ENCODE data around the gene FOXA3. TPM values are rescaled to one million over a fixed set of nuclear protein-coding genes. Genes with fewer than 3 reads are reported as not detected.

FOXA3 gene
- total RNA-seq, 4 donors from 2014 or later, result not detected

DNA sequence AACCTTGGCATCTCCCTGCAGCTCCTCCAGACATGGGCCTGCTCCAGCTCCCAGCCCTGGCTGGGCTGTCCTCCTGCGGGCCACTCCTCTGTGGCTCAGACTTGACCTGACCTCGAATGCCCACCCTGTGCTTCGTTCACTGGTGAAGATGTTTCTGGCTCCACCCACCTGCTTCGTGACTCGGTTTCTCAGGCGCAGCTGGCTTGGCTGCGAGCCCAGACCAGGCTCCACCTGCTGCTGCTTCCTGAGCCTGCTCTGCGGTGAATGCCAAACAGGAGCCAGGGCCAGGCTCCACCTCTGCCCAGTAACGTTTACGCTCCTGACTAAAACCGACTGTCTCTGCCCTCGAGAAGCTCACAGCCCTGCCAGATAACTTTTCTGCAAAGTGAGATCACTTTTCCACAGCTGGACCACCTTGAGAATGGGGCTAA is 40.1 kb upstream of the FOXA3 start:
- Histone ChIP-seq H3K27me3 (no peaks in the 10 kb centered on the region), H3K36me3 (peaks cover 0 to 78% of the 10 kb centered on the region in 2 donors), H3K9me3 (no peaks in the 10 kb centered on the region), H3K4me3 (no peak overlapping the region), H3K27ac (peak overlapping the region in 1 of 4 donors; percentile 25), H3K4me1 (peaks cover 0 to 7% of the 10 kb centered on the region in 2 donors)
- TF ChIP-seq POLR2A (IDR thresholded peaks at IDR 0.05), result no peak
- TF ChIP-seq, protein P1, sequence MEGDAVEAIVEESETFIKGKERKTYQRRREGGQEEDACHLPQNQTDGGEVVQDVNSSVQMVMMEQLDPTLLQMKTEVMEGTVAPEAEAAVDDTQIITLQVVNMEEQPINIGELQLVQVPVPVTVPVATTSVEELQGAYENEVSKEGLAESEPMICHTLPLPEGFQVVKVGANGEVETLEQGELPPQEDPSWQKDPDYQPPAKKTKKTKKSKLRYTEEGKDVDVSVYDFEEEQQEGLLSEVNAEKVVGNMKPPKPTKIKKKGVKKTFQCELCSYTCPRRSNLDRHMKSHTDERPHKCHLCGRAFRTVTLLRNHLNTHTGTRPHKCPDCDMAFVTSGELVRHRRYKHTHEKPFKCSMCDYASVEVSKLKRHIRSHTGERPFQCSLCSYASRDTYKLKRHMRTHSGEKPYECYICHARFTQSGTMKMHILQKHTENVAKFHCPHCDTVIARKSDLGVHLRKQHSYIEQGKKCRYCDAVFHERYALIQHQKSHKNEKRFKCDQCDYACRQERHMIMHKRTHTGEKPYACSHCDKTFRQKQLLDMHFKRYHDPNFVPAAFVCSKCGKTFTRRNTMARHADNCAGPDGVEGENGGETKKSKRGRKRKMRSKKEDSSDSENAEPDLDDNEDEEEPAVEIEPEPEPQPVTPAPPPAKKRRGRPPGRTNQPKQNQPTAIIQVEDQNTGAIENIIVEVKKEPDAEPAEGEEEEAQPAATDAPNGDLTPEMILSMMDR (IDR thresholded peaks at IDR 0.05 in 4 of 5, conservative IDR thresholded peaks at IDR 0.05 in 1 of 5), result no peak
- peak in 1 of 2 donors; percentile 40 for DNase-seq
- intact Hi-C loops (cut with DNase I; ENCODE audit: low total_unique reads), result no loop called here
- in situ Hi-C loops (cut with MboI; ENCODE audit: low sequenced_read_pairs in 4 of 4), result no loop called here
- ATAC-seq, result peak in 1 of 2 donors; percentile 43

DNA sequence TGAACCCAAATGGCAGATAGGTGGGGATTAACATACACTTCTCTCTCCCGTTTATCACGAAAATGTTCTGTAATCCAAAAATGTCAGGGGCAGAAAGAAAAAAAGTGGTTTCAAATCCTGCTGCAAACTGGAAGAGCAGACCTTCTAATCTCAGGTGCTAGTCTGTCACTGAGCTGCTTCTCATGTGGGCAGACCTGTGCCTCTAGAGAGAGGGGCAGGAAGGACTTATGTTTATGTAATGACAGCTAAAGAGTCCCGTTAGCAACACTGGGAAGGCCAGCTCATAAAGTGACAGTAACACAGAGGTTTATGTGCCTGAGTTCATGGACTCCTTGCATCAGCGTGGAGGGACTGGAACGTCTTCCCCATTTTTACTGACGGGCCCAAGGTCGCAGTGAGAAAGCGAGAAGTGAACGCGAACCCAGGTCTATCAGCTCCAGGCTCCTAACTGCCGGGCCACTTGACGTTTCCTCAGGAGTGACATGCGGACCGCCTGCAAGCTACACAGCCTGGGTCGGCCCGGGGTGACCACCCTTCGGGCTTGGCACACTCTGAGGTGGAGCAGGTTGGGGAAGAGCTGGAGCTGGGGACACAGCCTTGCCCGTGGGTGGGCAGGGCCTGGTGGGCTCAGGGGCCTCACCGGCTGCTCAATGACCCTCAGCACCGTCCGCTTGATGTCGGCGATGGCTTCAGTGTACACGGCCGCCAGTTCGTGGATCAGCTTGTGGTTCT is 39.4 kb upstream of the FOXA3 start:
- Histone ChIP-seq H3K9me3 (no peaks in the 10 kb centered on the region), H3K4me3 (no peak overlapping the region), H3K27ac (peak overlapping the region in 1 of 4 donors; percentile 25), H3K4me1 (peaks cover 0 to 7% of the 10 kb centered on the region in 2 donors), H3K27me3 (no peaks in the 10 kb centered on the region), H3K36me3 (peaks cover 0 to 85% of the 10 kb centered on the region in 2 donors)
- ATAC-seq (no peak), DNase-seq (no peak)
- in situ Hi-C loops (cut with MboI; ENCODE audit: low sequenced_read_pairs in 4 of 4) (no loop called here), intact Hi-C loops (cut with DNase I; ENCODE audit: low total_unique reads) (no loop called here)
- TF ChIP-seq POLR2A (IDR thresholded peaks at IDR 0.05), result no peak
- TF ChIP-seq, protein P1 (IDR thresholded peaks at IDR 0.05 in 4 of 5, conservative IDR thresholded peaks at IDR 0.05 in 1 of 5), result no peak

DNA sequence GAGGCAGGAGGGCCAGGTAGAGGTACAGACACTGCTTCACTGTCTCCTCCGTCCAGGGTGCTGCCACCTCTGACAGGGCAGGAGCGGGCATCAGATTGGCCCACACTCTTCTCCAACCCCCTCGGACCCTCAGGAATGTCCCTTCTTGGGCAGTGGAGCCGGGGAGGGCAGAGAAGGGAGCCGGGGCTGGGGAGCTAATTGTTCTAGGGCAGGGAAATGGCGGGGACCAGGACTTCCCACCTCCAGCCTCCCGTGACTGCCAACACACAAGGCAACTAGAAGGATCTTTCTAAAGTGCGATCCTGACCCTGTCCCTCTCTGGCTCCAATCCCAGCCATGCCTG is 38.9 kb upstream of the FOXA3 start:
- in situ Hi-C loops (cut with MboI; ENCODE audit: low sequenced_read_pairs in 4 of 4), result no loop called here
- no peaks in the 10 kb centered on the region for H3K9me3 ChIP-seq
- no peak overlapping the region for H3K4me3 ChIP-seq
- H3K27ac ChIP-seq, result no peak overlapping the region
- H3K27me3 ChIP-seq, result no peaks in the 10 kb centered on the region
- intact Hi-C loops (cut with DNase I; ENCODE audit: low total_unique reads), result no loop called here
- peaks cover 0 to 90% of the 10 kb centered on the region in 2 donors for H3K36me3 ChIP-seq
- ATAC-seq (no peak), DNase-seq (no peak)
- H3K4me1 ChIP-seq, result peaks cover 0 to 7% of the 10 kb centered on the region in 2 donors
- TF ChIP-seq, protein P1 (IDR thresholded peaks at IDR 0.05 in 4 of 5, conservative IDR thresholded peaks at IDR 0.05 in 1 of 5), result no peak
- TF ChIP-seq POLR2A (IDR thresholded peaks at IDR 0.05), result no peak

DNA sequence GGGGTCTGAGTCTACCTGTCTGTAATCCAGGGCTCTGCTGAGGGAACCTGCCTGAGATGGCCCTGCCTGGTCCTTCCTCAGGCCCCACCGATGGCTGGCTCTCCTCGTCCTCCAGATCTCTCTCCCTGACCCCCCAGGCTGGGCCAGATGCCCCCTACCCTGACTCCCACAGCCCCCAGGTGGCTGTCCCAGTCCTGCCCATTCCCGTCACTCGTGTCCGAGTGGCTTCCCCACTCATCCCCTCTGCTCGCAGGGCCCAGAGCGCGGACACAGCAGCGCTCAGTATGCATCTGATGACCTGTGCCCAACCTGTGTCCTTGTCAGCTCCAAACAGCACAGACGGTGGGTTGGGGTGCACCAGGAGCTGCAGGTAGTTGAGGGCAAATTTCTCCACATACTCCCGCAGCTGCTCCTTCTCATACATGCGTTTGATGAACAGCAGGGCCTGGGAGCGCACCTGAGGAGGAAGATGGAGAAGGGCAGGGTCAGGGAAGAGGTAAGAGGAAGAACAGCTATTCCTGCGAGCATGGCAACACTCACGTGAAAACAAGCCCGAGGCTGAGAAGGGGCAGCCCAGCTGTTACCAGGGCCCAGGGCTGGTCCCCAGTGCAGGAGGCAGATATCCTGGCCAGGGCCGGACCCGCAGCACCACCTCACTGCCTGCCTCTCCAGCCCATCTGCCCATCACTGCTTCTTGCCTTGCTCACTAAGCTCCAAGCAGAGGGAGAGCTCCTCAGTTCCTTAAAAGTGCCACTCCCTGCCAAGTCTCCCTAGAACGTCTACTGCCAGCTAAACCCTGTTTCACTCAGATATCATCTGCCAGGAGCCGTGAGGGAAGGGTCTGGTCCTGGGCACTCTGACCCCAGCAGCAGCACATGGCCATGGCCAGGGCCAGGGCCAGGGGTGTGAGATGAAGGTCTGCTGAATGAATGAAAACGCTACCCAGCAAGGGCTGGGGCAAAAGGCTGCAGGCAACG is 37.9 kb upstream of the FOXA3 start:
- no peaks in the 10 kb centered on the region for H3K27me3 ChIP-seq
- peaks cover 0 to 91% of the 10 kb centered on the region in 2 donors for H3K36me3 ChIP-seq
- H3K4me1 ChIP-seq, result peaks cover 0 to 7% of the 10 kb centered on the region in 2 donors
- no peaks in the 10 kb centered on the region for H3K9me3 ChIP-seq
- H3K27ac ChIP-seq, result no peak overlapping the region
- intact Hi-C loops (cut with DNase I; ENCODE audit: low total_unique reads), result no loop called here
- in situ Hi-C loops (cut with MboI; ENCODE audit: low sequenced_read_pairs in 4 of 4), result no loop called here
- TF ChIP-seq, protein P1 (IDR thresholded peaks at IDR 0.05 in 4 of 5, conservative IDR thresholded peaks at IDR 0.05 in 1 of 5), result no peak
- no peak for TF ChIP-seq POLR2A (IDR thresholded peaks at IDR 0.05)
- ATAC-seq, result no peak
- no peak for DNase-seq
- H3K4me3 ChIP-seq, result no peak overlapping the region
